HG02981 (cell line): ENCODE measurements around the gene STARD13.

Experiments used
- ATAC-seq: cut with Tn5 transposase; IDR thresholded peaks from one replicate; pipeline ENCODE4 v1.9.1; 2021; ENCODE audit warnings: mild to moderate bottlenecking, moderate library complexity; ENCODE audit not compliant: unreplicated experiment

STARD13 gene

DNA sequence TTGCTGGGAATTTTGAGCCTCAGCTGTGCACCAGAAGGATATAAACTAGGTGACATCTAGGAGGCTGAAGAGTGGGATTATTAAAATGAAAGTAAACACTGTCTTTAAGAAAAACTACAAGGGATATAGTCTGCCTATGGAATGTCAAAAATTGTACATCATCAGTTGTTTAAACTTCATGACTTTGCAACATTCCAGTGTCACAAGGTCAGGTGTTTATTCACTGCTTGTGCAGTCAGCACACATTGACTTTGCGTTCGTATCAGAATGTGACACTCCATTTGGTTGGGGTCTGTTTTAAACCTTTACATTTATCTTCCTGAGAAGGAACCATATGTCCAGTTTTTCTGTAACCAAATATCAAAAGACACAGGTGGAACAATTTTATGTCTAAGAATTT lies 183.7 kb downstream of the STARD13 start:
- ATAC-seq, result no peak

DNA sequence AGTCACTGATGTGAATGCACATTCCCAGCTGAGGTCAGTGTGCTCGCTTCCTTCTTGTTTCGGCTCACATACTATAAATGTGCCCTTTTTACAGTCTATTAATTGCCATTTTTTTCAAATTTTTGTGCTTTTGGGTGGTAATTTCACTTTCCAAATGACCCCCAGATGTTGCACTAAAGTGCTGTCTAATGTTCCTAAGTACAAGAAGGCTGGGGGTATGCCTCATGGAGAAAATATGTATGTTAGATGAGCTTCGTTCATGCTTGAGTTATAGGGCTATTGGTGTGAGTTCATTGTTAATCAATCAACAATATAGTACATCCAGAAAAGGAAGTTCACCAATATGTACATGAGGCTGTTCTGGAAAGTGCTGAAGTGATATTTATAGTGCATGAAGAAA lies 184.7 kb downstream of the STARD13 start:
- ATAC-seq, result no peak

DNA sequence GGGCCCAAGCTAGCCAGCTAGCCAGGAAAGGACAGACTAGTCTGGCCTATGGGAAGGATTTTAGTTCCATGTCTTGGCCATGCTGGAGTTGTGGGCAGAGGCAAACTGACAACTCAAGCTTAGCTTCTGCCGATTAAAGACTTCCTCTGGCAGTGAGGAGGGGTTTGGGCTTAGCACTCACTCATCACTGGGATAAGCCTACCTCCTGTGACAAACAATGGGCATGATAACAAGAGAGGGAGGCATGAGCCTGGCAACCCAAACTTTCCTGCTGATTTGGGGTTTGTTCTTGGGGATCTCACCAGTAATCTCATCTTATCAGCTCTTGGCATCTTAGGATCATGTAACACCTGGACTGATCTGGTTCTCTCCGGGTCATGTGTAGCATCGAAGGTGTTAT lies 185.7 kb downstream of the STARD13 start:
- ATAC-seq, result no peak

DNA sequence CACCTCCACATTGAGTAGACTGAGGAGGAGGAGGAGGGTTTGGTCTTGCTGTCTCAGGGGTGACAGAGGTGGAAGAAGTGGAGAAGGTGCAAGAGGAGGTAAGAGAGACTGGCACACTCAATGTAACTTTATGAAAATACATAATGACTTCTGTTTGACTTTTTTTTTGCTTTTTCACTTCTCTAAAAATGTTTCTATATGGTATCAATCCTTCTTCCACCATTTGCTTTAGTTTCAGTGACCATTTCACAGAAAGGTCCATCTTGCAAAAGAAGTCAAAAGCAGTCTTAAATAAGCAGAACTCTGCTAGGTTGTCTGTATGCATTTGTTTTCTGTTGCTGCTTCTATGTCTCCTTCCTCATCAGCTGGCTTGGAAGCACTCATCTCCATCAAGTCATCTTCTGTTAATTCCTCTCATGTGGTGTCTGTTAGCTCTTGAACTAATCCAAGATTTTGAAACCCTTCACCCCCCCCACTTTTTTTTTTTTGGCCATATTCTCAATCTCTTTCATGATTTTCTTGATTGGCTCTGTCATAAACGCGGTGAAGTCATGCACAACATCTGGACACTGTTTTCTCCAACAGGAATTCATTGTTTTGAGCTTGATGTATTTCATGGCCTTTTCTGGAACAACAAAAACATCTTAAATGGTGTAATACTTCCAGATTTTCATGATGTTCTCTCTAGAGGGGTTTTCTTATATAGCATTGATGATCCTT lies 188.5 kb downstream of the STARD13 start:
- ATAC-seq, result no peak

DNA sequence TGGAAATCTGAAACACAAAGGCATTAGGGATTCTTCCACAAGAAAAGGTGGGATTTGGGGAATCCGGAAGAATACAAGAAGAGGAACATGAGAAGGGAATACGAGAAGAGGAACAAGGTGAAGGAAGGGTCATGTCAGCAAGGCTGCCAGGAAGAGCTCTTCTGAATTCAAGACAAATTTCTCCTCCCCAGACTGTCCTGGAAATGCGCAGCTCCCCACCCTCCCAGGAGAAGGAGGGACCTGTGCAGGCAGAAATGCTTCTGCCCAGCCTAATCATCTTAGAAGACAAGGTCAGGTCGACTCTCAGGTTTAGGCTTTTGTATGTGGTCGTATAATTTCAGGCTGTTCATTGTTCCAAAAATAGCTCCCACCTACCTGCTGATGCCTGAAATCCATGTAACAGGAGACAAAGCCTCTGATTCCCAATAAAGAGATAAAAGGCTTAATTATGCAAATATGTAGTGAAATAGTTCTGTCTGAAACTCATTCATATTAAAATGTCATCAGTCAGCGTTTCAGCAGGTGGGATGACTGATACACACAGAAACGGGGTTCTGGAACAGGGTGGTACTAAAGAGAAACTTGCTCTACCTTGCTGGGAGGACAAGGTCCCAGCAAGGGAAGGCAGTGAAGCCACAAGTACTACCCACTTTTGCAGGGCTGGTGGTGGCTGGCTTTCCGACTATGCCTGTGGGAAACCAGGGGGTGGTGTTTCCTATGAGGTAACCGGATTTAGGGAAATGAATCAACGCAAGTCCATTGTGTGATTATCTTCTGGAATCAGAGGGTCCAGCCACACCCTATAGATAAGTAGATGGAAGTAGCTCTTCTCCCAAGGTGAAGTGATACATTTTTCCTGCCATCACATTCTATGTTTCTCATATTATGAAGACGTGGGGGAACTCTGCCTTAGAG lies 193.2 kb downstream of the STARD13 start:
- no peak for ATAC-seq

DNA sequence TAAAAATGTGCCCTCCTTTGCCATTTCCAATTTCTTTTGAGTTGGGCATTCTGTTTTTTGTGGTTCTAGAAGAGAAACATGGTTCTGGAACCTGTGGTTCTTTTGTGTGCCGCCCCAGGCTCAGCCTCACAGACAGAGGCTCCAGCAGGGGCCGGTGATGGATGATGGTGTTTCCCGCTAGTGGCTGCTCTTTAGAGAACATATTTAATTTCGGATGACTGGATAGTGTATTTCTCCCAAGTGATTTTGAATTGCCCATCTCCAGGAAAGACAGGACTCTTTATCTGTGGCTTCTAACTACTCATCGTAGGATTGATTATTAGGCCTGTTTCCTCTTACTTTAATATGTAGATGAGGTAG lies 194.2 kb downstream of the STARD13 start:
- no peak for ATAC-seq

DNA sequence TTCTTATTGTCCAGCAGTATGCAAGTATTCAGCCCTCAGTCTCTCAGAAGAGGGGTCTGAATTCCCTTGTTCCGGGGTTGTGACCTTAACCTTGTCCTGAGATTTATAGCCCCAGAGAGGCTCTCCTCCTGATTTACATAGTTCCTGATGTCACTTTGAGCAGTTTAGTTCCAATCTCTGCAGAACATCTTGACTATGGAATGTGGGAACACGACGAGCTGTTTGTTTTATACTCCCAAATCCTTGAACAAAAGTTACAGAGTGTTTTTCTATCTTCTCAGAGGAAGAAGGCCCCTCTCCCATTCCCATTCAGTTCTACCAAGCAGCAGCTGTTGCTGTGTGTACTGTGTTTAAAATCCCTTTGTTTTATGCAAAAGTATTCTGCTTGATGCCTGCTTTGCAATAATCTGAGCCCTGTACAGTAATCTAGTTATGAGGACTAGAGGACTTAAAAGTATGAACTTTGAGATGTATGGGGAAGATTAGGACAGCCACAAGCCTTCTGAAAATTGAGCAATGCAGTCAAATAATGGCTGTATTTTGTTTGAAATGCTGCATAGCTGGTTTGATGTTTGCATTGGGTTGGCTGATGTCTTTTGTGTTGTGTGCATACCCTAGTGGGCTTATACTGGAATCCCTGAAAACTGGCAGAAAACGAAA lies 194.7 kb downstream of the STARD13 start:
- no peak for ATAC-seq

DNA sequence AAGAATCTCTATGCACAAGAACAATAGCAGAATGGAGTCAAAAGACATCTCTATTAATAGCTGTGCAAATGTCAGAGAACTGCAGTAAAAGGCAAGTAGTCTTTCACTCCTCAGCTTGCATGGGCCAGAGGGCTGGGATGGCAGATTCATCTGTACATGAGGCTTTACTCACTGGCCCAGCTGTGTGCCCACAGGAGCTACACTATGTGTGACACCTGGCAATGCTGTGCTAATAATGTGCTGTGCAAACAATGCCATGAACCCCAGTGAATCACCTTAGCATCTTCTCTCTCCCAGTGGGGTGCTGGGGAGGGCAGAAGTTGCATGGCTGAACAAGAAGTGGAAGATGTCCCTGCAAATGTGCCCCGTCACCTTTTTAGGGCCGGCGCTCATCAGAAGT lies 196.2 kb downstream of the STARD13 start:
- no peak for ATAC-seq

DNA sequence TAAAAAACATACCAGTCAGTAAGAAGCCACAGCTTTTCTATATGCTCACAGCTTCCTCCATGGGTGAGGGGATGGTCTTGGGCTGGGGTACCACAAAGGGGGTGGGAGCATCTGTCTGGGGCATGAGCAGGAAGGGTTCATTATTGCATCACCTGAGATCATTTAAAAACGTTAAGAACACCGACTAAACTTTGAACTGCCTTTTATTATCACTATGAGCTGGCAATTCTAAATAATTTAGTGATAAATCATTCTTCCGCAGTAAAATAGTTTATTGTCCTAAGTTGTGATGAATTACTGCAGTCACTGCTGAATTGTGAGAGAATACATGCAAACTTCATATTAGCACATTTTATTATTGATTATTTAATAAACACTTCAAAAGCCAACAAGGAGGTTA lies 197.8 kb downstream of the STARD13 start:
- no peak for ATAC-seq

DNA sequence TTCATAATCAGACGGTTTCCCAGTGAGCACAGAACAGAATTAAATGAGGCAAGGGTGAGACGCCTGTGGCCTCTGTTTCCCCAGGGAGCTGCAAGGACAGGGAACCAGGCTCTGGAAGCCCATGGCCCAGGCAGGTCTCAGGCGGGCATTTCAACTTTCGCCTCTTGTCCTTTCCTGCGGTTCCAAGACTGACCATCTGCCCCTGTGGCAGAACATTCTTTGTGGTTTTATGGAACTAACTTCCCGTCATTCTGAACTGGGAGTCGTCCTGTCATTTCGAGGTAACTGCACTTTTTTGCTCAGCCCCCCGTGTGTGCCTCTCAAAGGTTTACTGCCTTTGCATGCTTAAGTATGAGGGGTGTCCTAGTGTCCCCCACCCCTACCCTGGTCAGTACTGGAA lies 198.5 kb downstream of the STARD13 start:
- ATAC-seq, result no peak

DNA sequence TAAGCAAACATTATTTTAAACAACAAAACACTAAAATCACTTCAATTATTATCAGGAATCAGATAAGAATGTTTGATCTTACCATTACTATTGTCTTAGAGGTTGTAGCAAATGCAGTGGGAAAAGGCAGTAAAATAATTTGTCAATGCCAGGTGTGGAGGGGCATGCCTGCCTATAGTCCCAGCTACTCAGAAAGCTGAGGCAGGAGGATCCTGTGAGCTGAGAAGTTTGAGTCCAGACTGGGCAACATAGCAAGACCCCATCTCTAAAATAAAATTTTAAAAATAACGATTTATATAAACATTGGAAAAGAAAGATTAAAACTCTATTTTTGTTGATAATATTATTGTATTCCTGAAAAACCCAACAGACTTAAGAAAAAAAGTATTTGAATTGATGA lies 202.5 kb downstream of the STARD13 start:
- ATAC-seq, result no peak

DNA sequence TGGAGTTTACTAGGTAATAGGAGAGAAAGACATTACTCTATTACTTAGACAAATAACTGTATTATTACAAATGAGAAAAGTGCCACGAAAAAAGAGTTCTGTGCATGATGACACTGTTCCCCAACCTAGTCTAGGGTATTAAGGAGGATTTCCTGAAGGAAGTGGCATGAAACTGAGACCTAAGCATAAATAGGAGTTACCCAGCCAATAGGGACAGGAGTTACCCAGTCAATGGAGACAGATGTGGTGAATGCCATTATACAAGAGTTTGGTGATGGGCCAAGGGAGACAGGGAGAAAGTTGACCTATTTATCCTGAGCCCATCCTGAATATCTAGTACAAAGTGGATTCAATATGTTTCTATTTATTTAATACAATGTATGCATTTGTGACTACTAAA lies 203.9 kb downstream of the STARD13 start:
- no peak for ATAC-seq

DNA sequence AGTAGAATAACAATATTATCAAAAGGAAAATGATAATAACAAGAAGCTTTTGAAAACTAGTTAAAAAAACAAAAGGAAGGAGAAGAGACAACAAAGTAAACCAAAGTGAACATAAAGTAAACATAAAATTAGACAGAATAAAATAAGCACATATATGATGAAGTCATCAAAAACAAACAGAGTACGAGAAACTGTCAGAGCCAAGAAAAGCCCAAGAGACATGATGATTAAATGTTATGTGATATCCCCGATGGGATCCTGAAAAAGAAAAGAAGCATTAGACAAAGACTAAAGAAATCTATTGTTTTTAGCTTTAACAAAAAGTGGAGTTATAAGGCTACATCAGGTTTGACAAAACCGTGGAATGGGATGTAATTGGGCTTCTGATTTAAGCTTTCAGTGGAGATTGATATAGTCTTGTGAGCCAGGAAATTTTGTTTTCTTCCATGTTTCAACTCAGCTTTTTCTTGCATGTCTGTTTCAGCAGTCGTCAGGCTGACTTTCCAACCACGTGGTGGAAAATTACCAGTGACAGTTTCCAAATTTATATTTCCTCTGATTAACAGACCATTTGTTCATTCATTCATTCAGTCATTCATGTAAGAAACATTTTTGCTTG lies 204.5 kb downstream of the STARD13 start:
- ATAC-seq, result no peak

DNA sequence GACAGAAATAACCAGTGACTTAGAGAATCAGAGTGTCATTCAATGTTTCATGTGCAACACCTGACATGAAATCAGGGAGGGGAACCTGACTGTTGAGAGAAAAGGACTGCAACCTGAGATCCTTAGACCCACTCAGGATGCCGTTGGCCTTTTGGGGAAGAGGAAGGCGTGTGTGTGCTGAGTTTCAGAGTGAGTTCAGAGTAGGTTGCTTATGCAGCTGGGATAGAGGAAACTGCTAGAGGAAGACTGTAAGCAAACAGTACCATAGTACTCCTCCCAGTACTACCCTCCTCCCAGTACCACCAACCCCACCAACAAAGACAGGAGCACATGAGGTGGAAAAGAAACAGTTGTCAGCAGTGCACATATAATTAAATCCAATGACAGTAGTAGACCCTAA lies 205.6 kb downstream of the STARD13 start:
- ATAC-seq, result no peak

DNA sequence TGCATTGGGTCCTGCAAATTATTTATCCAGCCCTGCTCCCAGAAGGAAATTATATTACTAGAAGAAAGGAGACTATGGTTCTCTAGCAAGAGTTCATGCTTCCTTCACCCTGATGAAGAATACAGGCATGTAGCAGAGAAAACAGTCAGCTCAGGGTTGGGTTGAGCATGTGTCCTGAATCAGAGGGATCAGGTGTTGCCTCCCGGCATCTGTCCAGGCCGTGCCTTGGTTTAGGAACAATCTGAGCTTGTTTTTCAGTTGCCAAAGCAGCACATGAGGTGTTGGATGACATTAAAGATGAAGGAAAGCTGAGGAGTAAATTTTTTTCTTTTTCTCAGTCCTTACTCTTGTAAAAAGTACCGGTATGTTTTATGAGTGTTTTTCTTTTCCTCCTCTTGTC lies 207.3 kb downstream of the STARD13 start:
- ATAC-seq, result no peak

DNA sequence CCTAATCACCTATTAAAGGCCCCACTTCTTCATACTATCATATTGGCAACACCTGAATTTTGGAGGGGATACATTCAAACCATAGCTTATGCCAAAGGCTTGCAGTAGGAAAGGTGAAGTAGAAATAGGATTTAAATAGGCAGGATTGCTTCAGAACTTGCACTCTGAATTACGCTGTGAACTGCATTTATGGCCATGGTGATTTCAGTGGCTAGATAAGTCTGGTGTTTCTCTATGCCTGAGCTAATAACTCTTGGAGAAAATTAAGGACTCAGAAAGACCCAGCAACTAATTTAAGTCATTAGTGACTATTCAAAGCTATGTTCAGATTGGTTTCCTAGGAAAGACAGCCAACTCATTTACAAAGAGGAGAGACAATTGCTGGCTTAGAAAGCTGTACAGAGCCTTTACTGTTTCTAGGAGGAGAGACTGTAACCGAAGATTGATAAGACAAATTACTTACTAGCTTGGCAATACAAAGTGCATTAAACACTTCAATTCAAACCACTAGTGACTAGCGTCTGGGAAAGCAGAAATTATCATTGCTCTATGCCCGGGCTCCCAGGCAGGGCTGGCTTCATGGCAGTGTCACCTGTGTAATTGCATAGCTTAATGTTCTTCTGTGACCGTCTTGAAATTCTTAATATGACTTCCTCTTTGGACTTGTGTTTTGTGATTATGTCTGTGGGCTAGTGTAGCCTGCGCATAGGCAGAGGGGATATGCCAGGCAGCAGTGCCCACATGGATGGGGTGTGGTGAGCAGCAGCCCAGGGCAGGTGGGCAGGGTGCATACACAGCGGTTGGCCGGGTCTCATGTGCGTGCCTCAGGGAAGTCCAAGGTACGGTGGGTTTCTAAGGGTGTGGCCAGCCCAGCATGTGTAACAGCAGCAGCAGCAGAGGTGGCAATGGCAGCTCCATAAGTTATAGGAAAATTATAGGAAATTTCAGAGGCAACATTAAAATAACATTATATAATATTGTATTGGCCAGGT lies 209.3 kb downstream of the STARD13 start:
- ATAC-seq, result no peak

DNA sequence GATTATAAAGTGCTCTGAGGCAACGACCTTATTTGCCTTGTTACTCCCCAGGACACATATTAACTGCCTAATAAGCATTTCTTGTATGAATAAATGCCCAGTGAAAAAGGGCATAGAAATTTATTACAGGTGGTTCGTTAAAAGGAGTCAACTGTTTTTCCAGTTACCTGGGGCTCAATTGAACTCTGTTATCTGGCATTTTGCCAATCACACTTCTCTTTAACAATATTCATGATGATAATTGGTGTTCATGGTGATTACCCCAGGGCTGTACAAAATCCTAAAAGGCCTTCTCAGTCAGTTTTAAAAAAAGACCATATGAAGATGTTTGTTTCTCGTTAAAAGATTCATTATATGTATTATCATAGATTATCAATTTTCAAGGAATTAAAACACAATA lies 212.2 kb downstream of the STARD13 start:
- ATAC-seq, result no peak

DNA sequence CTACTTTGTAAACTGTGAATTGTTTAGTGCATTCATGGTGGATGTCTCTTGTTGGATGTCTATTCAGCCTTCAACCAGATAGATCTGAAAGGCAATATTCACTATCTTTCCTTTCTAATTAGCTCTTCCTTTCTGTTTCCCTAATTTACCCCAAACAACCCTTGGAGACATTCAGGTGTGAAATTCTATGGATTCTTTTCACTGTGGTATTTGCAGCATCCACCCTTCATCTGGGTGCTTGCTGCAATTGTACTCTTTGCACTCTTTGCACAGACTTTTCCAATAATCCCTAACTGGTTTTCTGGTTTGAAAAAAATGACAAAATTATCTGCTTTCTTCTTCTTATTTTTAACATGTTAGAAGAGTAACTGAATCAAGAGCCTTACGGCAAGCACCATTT lies 212.8 kb downstream of the STARD13 start:
- no peak for ATAC-seq

DNA sequence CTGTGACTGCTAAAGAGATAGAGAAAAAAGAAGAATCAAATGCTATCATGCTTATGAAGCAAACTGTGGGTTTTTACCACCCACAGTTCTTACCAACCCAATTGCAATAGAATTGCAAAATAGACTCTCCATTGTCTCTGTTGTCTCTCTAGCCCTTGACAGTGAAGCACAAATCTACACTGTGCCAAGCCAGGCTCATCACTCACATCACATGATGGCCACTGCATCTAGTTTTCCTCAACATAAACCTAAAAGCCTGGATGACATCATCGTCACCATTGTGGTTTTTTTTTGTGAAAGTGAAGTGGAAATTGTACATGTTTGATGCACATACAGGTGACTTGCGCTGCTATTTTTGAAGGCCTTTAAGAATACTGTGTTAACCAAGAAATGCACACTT lies 213.3 kb downstream of the STARD13 start:
- no peak for ATAC-seq

DNA sequence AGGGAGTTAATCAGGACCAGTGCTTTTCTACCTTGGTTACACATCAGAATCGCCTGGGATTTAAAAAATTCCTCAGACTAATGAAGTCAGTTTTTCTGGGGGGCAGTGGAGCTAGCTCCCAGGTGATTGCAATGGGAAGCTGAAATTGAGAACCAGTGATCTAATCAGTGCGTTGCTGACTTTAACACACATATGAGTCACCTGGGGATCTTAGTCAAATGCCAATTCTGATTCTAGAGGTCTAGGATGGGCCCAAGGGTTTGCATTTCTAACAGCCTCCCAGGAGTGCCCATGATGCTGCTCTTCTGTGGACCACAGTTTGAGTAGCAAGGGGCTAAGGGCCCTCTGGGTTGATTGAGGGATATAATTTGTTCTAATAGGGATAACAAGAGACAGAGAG lies 214.8 kb downstream of the STARD13 start:
- ATAC-seq, result no peak
